Fibroblast of skin of back (primary cell): ENCODE measurements around the gene HCFC1R1.
"Not testable (repeated sequence)": the region's sequence is repeated elsewhere in the genome, so short reads cannot be mapped to it uniquely, and the experiment has no call there.

ENCODE experiments used
- DNase-seq: peaks from one replicate; pipeline ENCODE4 v3.0.0-alpha.2; 2013

The HCFC1R1 gene

GRCh38 chr16:3057181-3058138 lies 33.7 kb upstream of the HCFC1R1 start:
- no peak for DNase-seq

GRCh38 chr16:3056336-3057180 lies 32.8 kb upstream of the HCFC1R1 start:
- DNase-seq = no peak

- DNase-seq = not testable (repeated sequence)
Measured at GRCh38 chr16:3055734-3056115, 32.0 kb upstream of the HCFC1R1 start.

- no peak for DNase-seq
Measured at GRCh38 chr16:3054965-3055733, 31.4 kb upstream of the HCFC1R1 start.

GRCh38 chr16:3053330-3053710 lies 29.6 kb upstream of the HCFC1R1 start:
- DNase-seq = not testable (repeated sequence)

GRCh38 chr16:3052571-3053329 lies 29.0 kb upstream of the HCFC1R1 start:
- DNase-seq = not testable (repeated sequence)

- DNase-seq = no peak
Measured at GRCh38 chr16:3051494-3051893, 27.8 kb upstream of the HCFC1R1 start.

GRCh38 chr16:3051009-3051408 lies 27.3 kb upstream of the HCFC1R1 start:
- DNase-seq = no peak

GRCh38 chr16:3050487-3050886 lies 26.7 kb upstream of the HCFC1R1 start:
- no peak for DNase-seq

GRCh38 chr16:3049921-3050481 lies 26.3 kb upstream of the HCFC1R1 start:
- DNase-seq = no peak

GRCh38 chr16:3047387-3047720 lies 23.6 kb upstream of the HCFC1R1 start:
- DNase-seq = no peak

GRCh38 chr16:3046641-3047386 lies 23.1 kb upstream of the HCFC1R1 start:
- no peak for DNase-seq

- DNase-seq = no peak
Measured at GRCh38 chr16:3045758-3046640, 22.3 kb upstream of the HCFC1R1 start, which contains the start of gene MMP25. Gene MMP25, plus strand, starts transcription at chr16:3046561. Its CDS starts 357 bp downstream, at chr16:3046918.

- no peak for DNase-seq
Measured at GRCh38 chr16:3044708-3045107, 21.0 kb upstream of the HCFC1R1 start.

GRCh38 chr16:3042376-3042775 lies 18.6 kb upstream of the HCFC1R1 start:
- no peak for DNase-seq

GRCh38 chr16:3038896-3039295 lies 15.2 kb upstream of the HCFC1R1 start:
- no peak for DNase-seq

GRCh38 chr16:3038256-3038655 lies 14.5 kb upstream of the HCFC1R1 start:
- DNase-seq = no peak

- no peak for DNase-seq
Measured at GRCh38 chr16:3036726-3037315, 13.1 kb upstream of the HCFC1R1 start, which contains the start of gene BICDL2. Gene BICDL2, minus strand, starts transcription at chr16:3036944. Its CDS starts 1,448 bp downstream, at chr16:3035496.
